ENCODE measurements around the gene INTS4.
"Not testable (repeated sequence)": the region's sequence is repeated elsewhere in the genome, so short reads cannot be mapped to it uniquely, and the experiment has no call there.

The INTS4 gene

GRCh38 chr11:77958583-77959177, 35.8 kb downstream of the INTS4 start:
- not testable (repeated sequence) for DNase-seq (ENCODE audit: low read depth)

DNA sequence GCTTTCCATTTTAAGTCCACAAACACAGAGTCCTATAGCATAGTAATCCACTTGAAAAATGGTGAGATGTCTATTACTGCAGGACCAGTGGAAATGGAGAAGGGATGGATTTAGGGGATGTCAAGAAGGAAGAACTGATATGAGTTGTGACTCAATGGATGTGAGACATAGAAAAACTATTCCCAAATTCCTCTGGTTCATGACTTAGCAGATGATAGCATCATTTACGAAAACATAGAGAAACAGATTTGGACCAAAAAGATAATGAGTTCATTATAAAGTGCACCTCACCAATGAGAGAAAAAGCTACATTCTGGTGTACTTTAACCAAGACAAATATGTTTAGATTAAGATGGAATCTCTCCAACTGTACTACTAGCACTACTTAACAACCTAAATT, 51.2 kb downstream of the INTS4 start:
- DNase-seq (ENCODE audit: low read depth), result not testable (repeated sequence)

DNA sequence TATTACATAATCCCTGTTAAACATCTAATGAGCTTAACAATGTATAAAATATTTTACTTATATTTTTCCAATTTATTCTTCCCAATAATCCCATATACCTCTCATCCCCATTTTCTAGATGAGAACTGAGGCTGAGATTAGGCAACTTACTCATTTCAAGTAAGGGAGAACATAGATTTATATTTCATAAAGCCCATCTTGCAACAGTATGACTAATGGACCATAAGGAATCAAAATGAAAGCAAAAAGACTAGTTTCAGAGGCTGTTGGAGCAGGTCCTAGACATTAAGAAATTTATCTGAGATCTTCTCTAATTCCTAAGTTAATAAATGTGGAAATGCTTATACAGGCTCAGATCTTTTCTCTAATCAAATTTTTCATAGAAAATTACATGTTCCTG, 52.0 kb downstream of the INTS4 start:
- not testable (repeated sequence) for DNase-seq (ENCODE audit: low read depth)

- DNase-seq (ENCODE audit: low read depth), result not testable (repeated sequence)
Observed at GRCh38 chr11:77933596-77933995, 60.9 kb downstream of the INTS4 start.

DNA sequence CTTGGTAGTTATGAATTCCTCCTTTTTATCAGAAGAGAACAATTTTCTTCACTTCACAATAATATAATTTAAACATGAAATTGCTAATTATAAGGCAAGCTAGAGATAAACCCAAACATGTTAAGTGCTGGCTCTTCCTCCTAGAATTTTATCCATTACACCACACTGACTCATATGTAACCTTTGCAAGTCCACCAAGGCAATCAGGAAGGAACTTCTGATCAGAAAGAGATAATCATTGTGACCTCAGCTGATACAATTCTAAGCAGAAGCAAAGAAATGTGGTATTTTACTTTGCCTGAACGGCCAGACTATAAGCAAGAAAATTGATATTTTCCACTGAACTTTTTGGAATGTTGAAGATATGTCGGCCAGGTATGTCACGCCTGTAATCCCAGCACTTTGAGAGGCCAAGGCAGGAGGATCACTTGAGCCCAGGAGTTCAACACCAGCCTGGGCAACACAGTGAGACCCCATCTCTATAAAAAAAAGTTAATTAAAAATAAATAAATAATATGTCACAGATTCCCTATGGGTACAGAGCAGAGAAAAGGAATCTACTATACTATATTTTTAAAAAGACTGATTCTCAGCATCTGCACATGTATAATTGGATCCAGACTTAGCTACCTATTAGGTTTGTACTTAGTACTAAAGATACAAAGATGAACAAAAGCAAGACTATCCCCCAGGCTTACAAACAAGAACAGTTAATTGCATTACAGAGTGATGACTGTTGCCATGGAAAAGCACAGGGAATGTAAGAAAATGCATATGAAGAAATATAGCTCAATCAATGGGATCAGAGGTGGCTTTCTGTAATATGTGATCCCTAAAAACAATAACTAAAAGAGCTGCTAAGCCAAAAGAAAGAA, 63.9 kb downstream of the INTS4 start:
- DNase-seq (ENCODE audit: low read depth), result not testable (repeated sequence)

- DNase-seq (ENCODE audit: low read depth), result not testable (repeated sequence)
Observed at GRCh38 chr11:77917713-77918112, 76.8 kb downstream of the INTS4 start.

- not testable (repeated sequence) for DNase-seq (ENCODE audit: low read depth)
Observed at GRCh38 chr11:77914307-77914791, 80.1 kb downstream of the INTS4 start.

DNA sequence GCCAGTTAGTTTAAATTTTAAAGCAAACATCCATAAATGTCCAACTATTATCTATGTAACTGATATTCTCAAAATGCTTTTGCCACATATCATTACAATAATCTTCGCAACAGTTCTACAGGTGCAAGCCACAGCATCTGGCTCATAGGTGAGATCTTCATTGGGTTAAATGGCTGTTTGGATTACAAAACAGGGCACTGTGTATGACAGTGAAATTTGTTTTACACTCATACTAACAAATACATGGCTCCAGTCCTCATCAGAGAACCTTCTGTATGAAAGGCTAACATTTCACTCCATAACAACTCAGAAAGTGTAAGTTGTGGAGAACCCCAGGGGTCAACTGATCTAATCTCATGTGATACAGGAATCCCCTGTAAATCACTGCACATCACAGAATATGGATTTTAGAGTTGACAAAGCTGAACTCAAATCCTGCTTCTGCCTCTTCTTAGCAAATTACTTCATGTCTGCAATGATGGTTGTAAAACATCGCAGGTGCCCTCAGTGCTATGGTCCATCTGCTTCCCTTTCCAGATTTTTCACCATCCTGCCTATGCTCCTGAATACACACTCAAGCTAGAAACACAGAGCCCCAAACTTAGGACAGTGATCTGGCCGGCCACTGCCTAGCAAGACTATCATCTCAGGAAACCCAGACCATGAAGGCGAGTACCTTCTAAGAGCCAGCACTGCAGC, 80.7 kb downstream of the INTS4 start:
- DNase-seq (ENCODE audit: low read depth), result not testable (repeated sequence)

DNA sequence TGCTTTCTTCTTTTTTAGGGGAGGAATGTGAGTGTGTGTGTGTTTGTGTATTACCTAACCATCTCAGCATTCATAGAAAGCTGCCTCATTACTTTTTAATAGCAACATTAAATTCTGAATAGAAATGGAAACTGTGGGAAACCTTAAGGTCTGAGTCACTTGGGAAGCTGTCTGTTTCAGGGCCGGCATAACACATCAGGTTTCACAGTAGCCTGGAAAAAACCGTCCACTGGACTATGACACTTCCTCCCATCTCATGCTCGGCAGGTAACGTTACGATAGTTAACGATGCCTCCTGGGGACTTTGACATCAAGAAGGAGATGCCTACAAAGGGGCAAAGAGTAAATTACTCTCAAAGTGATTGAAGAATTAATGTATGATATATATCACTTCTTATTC, 83.6 kb downstream of the INTS4 start:
- DNase-seq (ENCODE audit: low read depth), result not testable (repeated sequence)

GRCh38 chr11:77909277-77909676, 85.2 kb downstream of the INTS4 start:
- no peak for DNase-seq (ENCODE audit: low read depth)

DNA sequence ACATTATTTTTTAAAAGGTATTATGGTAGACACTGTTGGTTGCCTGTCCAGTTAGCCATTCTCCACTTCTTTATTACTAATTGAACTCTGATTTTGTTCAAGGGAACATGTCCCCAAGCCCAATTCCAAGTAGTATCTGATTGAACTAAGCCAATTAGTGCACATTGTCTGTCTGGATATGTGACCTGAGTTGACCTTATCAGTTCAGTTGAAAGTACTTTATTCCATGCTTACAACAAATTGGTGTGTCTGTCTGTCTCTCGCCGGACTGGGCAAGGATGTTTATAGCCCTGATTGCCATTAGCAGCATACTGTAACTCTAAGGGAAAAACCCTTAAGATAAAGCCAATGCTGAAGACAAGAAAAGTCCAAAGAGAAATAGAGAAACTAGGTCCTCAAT, 85.6 kb downstream of the INTS4 start:
- DNase-seq (ENCODE audit: low read depth), result no peak

- not testable (repeated sequence) for DNase-seq (ENCODE audit: low read depth)
Observed at GRCh38 chr11:77894949-77895348, 99.5 kb downstream of the INTS4 start.

DNA sequence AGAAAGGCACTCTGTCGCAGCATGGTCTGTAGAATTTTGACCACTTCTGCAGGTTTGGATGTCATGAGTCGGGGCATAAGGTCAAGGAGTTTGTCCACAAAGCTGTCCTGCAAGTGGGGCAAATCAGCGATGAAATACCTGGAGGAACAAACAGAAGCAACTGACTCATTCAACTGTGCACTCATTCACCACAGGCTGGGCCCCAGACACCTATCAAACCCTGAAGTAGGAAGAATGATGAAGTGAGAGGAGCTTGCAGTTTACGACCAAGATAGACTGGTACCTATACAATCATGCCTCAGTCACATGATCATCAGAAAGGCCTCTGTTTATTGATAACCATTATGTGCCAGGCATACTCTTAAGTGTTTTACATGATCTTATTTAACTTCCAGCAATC, 102.8 kb downstream of the INTS4 start:
- not testable (repeated sequence) for DNase-seq (ENCODE audit: low read depth)

- not testable (repeated sequence) for DNase-seq (ENCODE audit: low read depth)
Observed at GRCh38 chr11:77891256-77891655, 103.2 kb downstream of the INTS4 start.

GRCh38 chr11:77890619-77891056, 103.8 kb downstream of the INTS4 start:
- DNase-seq (ENCODE audit: low read depth), result not testable (repeated sequence)

DNA sequence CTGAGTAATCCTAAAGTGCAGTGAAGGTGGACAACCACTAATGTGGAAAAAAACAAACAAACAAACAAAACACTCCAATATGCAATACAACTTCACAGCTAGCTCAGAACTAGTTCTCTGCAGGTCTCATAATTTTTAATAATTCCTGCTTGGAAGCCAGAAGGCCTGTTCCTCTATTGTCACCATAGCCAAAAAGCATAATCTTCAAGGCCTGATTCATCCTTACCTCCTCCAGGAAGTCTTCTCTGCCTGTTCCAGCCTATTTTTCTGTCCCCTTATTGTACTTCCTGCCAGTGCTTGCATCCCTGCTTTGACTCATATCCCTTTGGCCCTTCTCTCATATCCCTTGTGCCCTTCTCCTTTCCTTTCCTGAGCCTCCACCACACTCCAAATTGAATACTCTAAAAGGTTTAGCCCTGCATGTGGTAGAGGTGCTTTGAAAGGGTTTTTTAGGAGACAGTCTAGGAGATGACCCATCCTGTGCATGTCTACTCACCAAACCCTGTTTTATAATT, 104.3 kb downstream of the INTS4 start:
- not testable (repeated sequence) for DNase-seq (ENCODE audit: low read depth)

DNA sequence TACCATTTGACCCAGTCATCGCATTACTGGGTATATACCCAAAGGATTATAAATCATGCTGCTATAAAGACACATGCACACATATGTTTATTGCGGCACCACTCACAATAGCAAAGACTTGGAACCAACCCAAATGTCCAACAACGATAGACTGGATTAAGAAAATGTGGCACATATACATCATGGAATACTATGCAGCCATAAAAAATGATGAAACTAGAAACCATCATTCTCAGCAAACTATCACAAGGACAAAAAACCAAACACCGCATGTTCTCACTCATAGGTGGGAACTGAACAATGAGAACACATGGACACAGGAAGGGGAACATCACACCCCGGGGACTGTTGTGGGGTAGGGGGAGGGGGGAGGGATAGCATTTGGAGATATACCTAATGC, 105.4 kb downstream of the INTS4 start:
- not testable (repeated sequence) for DNase-seq (ENCODE audit: low read depth)

GRCh38 chr11:77886401-77886800, 108.1 kb downstream of the INTS4 start:
- no peak for DNase-seq (ENCODE audit: low read depth)

DNA sequence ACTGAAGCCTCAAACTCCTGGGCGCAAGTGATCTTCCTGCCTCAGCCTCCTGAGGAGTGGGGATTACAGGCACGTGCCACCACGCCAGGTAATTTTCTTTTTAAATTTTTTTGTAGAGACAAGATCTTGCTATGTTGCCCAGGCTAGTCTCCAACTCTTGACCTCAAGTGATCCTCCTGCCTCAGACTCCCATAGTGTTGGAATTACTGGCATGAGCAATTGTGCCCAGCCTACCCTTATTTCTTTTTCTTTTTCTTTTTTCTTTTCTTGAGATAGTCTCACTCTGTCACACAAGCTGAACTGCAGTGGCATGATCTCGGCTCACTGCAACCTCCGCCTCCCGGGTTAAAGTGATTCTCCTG, 109.7 kb downstream of the INTS4 start:
- DNase-seq (ENCODE audit: low read depth), result no peak

DNA sequence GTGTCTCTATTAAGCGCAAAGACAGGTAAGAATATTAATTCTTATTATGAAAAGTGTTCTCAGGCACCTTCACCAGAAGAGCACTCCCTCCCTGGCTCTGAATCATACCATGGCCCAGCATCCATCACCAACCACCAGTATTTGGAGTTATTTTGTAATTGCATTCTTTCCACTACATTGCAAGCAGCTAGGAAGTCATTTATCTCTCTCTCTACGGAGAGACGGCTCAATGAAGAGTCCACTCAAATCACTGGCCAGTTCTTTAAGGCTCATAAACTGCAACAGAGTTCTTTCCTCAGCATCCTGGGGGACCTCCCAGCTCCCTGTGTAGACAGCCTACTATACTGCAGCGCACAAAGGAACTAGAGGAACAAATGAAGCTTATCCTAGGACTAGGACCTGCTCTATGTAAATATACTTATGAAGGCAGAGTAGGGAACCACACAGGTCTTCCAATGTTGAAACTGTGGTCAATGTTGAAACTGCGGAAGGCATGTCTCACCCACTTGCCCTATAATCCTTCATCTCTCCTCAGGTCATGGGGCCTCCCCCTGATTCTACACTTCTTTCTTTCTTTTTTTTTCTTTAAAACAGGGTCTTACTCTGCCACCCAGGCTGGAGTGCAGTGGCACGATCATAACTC, 110.2 kb downstream of the INTS4 start:
- DNase-seq (ENCODE audit: low read depth), result no peak

DNA sequence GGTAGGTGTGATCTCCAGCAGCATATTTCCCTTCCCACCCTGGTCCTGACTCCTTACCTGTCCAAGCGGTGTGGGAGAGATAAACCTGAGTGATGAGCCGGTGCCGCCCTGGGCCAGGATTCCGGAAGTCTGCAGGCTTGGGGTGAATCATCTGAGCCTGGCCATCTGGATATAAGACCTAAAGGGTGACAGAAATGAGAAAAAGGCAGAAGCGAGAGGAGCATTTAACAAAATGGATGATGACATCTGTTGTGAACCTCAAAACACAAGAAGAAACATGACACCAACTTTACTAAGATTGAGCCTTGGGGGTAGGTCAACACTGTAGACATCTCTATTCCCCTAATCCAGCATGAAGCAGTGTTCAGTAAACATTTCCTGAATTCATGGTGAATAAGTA, 110.7 kb downstream of the INTS4 start:
- DNase-seq (ENCODE audit: low read depth), result no peak

DNA sequence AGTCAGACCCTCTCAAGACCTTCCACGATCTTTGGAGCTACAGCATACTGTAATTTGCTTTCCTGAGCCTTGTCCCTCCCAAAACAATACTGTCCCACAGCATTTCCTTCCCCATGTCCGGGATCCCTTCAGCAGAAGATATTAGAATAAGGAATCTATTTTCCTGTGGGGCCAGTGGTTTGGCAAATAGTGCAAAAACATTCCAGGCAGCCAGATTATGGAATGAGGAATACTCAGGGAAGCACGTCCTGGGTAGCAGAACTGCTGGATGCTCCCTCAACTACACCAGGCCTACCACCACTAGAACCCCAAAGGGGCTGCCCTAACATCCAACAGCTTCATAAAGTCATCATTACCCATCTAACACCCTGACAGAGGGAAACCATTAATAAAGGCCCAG, 112.1 kb downstream of the INTS4 start:
- no peak for DNase-seq (ENCODE audit: low read depth)
